H9 (cell line): ENCODE measurements around the gene KCNK13. TPM values are rescaled to one million over a fixed set of nuclear protein-coding genes. Genes with fewer than 3 reads are reported as not detected.

Experiments used
- DNase-seq: peaks from one replicate; pipeline ENCODE4 v3.0.0-alpha.2; 2017
- H2AFZ ChIP-seq: one replicate; pipeline ENCODE4 v1.6.1; 2013; ENCODE audit warnings: mild to moderate bottlenecking, low read length, control low read depth, moderate library complexity
- H2AK5ac ChIP-seq: 2 replicates; pipeline ENCODE4 v1.6.1; 2013; ENCODE audit warnings: low read length, control low read depth, mixed read lengths; ENCODE audit not compliant: insufficient read length
- H2BK120ac ChIP-seq: one replicate; pipeline ENCODE4 v1.6.1; 2013; ENCODE audit warnings: low read depth, mild to moderate bottlenecking, low read length, control low read depth, inconsistent platforms; ENCODE audit not compliant: poor library complexity, severe bottlenecking
- H2BK12ac ChIP-seq: 2 replicates; pipeline ENCODE4 v1.6.1; 2013; ENCODE audit warnings: low read length, control low read depth, mixed read lengths, low read depth; ENCODE audit not compliant: insufficient read length
- H2BK15ac ChIP-seq: 2 replicates; pipeline ENCODE4 v1.6.1; 2013; ENCODE audit warnings: low read depth, low read length, control low read depth
- H2BK20ac ChIP-seq: one replicate; pipeline ENCODE4 v1.6.1; 2013; ENCODE audit warnings: low read depth, mild to moderate bottlenecking, low read length, control low read depth, inconsistent platforms; ENCODE audit not compliant: poor library complexity, severe bottlenecking
- H2BK5ac ChIP-seq: 2 replicates; pipeline ENCODE4 v1.6.1; 2013; ENCODE audit warnings: low read length, control low read depth, mixed read lengths; ENCODE audit not compliant: insufficient read length
- H3K14ac ChIP-seq: 2 replicates; pipeline ENCODE4 v1.6.1; 2013; ENCODE audit warnings: low read length, control low read depth; ENCODE audit not compliant: insufficient read depth
- H3K18ac ChIP-seq: 2 replicates; pipeline ENCODE4 v1.6.1; 2013; ENCODE audit warnings: low read depth, mild to moderate bottlenecking, mixed read lengths, low read length, control low read depth; ENCODE audit not compliant: insufficient read length
- H3K23ac ChIP-seq: 2 replicates; pipeline ENCODE4 v1.6.1; 2013; ENCODE audit warnings: low read length, control low read depth, mixed read lengths, low read depth; ENCODE audit not compliant: insufficient read length
- H3K23me2 ChIP-seq: 2 replicates; pipeline ENCODE4 v1.6.1; 2013; ENCODE audit warnings: low read depth, mild to moderate bottlenecking, mixed read lengths, low read length, control low read depth; ENCODE audit not compliant: insufficient read length, poor library complexity, severe bottlenecking
- H3K27ac ChIP-seq: 2 replicates; pipeline ENCODE4 v1.5.1; 2013; ENCODE audit warnings: low read length, control low read depth, mixed read lengths, low read depth; ENCODE audit not compliant: insufficient read length
- H3K27me3 ChIP-seq: 2 replicates; pipeline ENCODE4 v1.6.1; 2013; ENCODE audit warnings: low read length, control low read depth, inconsistent platforms; ENCODE audit not compliant: insufficient read depth
- H3K4ac ChIP-seq: 2 replicates; pipeline ENCODE4 v1.6.1; 2013; ENCODE audit warnings: low read depth, mild to moderate bottlenecking, control low read depth, inconsistent platforms, low read length, moderate library complexity
- H3K4me1 ChIP-seq: 2 replicates; pipeline ENCODE4 v1.6.1; 2013; ENCODE audit warnings: low read length, control low read depth, inconsistent platforms; ENCODE audit not compliant: insufficient read depth
- H3K4me2 ChIP-seq: 2 replicates; pipeline ENCODE4 v1.6.1; 2013; ENCODE audit warnings: low read length, control low read depth, mixed read lengths; ENCODE audit not compliant: insufficient read length, insufficient read depth
- H3K56ac ChIP-seq: 2 replicates; pipeline ENCODE4 v1.6.1; 2013; ENCODE audit warnings: low read depth, mild to moderate bottlenecking, mixed read lengths, low read length, control low read depth; ENCODE audit not compliant: insufficient read length
- H3K79me1 ChIP-seq: 2 replicates; pipeline ENCODE4 v1.6.1; 2013; ENCODE audit warnings: low read depth, mild to moderate bottlenecking, moderate library complexity, low read length, control low read depth, inconsistent platforms; ENCODE audit not compliant: insufficient read depth, poor library complexity, severe bottlenecking
- H3K79me2 ChIP-seq: 2 replicates; pipeline ENCODE4 v1.6.1; 2013; ENCODE audit warnings: low read length, control low read depth, inconsistent platforms; ENCODE audit not compliant: insufficient read depth
- H3K9ac ChIP-seq: 2 replicates; pipeline ENCODE4 v1.6.1; 2013; ENCODE audit warnings: low read length, control low read depth, mixed read lengths; ENCODE audit not compliant: insufficient read length; ENCODE audit errors: extremely low read depth
- H3K9me3 ChIP-seq: one replicate; pipeline ENCODE4 v1.6.1; 2013; ENCODE audit warnings: low read depth, low read length, inconsistent platforms; ENCODE audit not compliant: control insufficient read depth
- H3T11ph ChIP-seq: one replicate; pipeline ENCODE4 v1.6.1; 2013; ENCODE audit warnings: mild to moderate bottlenecking, low read length, control low read depth, inconsistent platforms
- H4K20me1 ChIP-seq: one replicate; pipeline ENCODE4 v1.6.1; 2013; ENCODE audit not compliant: control insufficient read depth, insufficient read length, insufficient read depth
- H4K5ac ChIP-seq: 2 replicates; pipeline ENCODE4 v1.6.1; 2013; ENCODE audit warnings: low read depth, mild to moderate bottlenecking, mixed read lengths, low read length, control low read depth; ENCODE audit not compliant: insufficient read length
- H4K8ac ChIP-seq: replicated peaks from 2 replicates; pipeline ENCODE4 v1.6.1; 2013; ENCODE audit warnings: low read length, control low read depth, mixed read lengths, low read depth; ENCODE audit not compliant: insufficient read length
- H4K91ac ChIP-seq: 2 replicates; pipeline ENCODE4 v1.6.1; 2013; ENCODE audit warnings: low read depth, mild to moderate bottlenecking, moderate library complexity, mixed read lengths, low read length, control low read depth; ENCODE audit not compliant: insufficient read length
- H3K27ac Mint-ChIP-seq, 3 experiments: 2 replicates in 2 of 3; 3 replicates in 1 of 3; pipeline ENCODE4 v1.8.0; 2020 to 2021; ENCODE audit warnings: mixed read lengths in 3 of 3, mild to moderate bottlenecking in 1 of 3, moderate library complexity in 1 of 3
- H3K27me3 Mint-ChIP-seq: 2 replicates; pipeline ENCODE4 v1.8.0; 2021; ENCODE audit warnings: low read depth, mild to moderate bottlenecking, moderate library complexity, mixed read lengths
- H3K36me3 Mint-ChIP-seq, 3 experiments: 2 replicates in 2 of 3; 3 replicates in 1 of 3; pipeline ENCODE4 v1.8.0; 2020 to 2021; ENCODE audit warnings: low read depth in 3 of 3, mixed read lengths in 3 of 3; ENCODE audit not compliant: insufficient read depth in 1 of 3
- H3K4me1 Mint-ChIP-seq, 2 experiments: 2 replicates each; pipeline ENCODE4 v1.8.0; 2020; ENCODE audit warnings: mixed read lengths in 2 of 2
- H3K4me3 Mint-ChIP-seq, 2 experiments: 2 replicates in 1 of 2; 3 replicates in 1 of 2; pipeline ENCODE4 v1.8.0; 2020 to 2021; ENCODE audit warnings: mild to moderate bottlenecking in 2 of 2, mixed read lengths in 2 of 2, moderate library complexity in 1 of 2
- H3K9me3 Mint-ChIP-seq, 2 experiments: 2 replicates in 1 of 2; 3 replicates in 1 of 2; pipeline ENCODE4 v1.8.0; 2020; ENCODE audit warnings: mild to moderate bottlenecking in 2 of 2, mixed read lengths in 2 of 2, moderate library complexity in 1 of 2
- CTCF ChIP-seq: fragments of 200-600 bp; sonication (generic); conservative IDR thresholded peaks from 3 replicates; pipeline ENCODE4 v1.8.0; 2021; ENCODE audit warnings: antibody characterized with exemption, mild to moderate bottlenecking
- WGBS: extraction: QIAGEN DNeasy Blood & Tissue Kit; methylation state at CpG from one replicate; pipeline ENCODE4 v1.1.7; 2013; ENCODE audit warnings: missing lambda C conversion rate, low lambda C conversion rate, mixed read lengths; ENCODE audit not compliant: insufficient read length; ENCODE audit errors: extremely low coverage; 5-methylcytosine and 5-hydroxymethylcytosine counted together
- total RNA-seq: library from RNA; stranded (reverse); gene quantifications from 2 replicates; pipeline ENCODE4 v1.2.1, GENCODE V29; 2021

Gene KCNK13
- total RNA-seq, 1 experiment from 2014 or later: 0.39 TPM

GRCh38 chr14:90115780-90116179, 54.0 kb downstream of the KCNK13 start:
- Histone ChIP-seq H3K27me3 (no peaks in the 10 kb centered on the region), H2BK5ac (no peak overlapping the region), H3K23ac (no peak overlapping the region), H2BK15ac (no peak overlapping the region), H2BK20ac (no peak overlapping the region), H3K14ac (no peak overlapping the region), H3K56ac (no peak overlapping the region), H2BK12ac (no peak overlapping the region), H4K91ac (no peak overlapping the region), H3K4me2 (no peak overlapping the region), H4K5ac (no peak overlapping the region), H2BK120ac (no peak overlapping the region), H3K9ac (no peak overlapping the region), H3K4ac (no peak overlapping the region), H3K9me3 (no peaks in the 10 kb centered on the region), H3K79me1 (no peaks in the 10 kb centered on the region), H3K79me2 (no peaks in the 10 kb centered on the region), H2AK5ac (no peak overlapping the region), H3T11ph (no peak overlapping the region), H3K23me2 (peaks cover 2% of the 10 kb centered on the region), H3K18ac (no peak overlapping the region), H4K20me1 (no peaks in the 10 kb centered on the region), H3K27ac (no peak overlapping the region), H2AFZ (no peak overlapping the region), H4K8ac (no peak overlapping the region), H3K4me1 (no peaks in the 10 kb centered on the region)
- Mint-ChIP-seq H3K27me3 (peaks cover 13% of the 10 kb centered on the region), H3K4me3 (no peak overlapping the region), H3K4me1 (no peaks in the 10 kb centered on the region), H3K9me3 (peaks cover 0 to 6% of the 10 kb centered on the region in 2 experiments; a peak in 3 of 5 replicates), H3K36me3 (no peaks in the 10 kb centered on the region), H3K27ac (no peak overlapping the region)
- DNase-seq: no peak
- no peak for TF ChIP-seq CTCF
- no CpG with 5 or more reads among the region's 1 CpG for WGBS
